Dermis microvascular lymphatic vessel endothelial cell (primary cell): ENCODE data around the gene TM7SF3. TPM values are rescaled to one million over a fixed set of nuclear protein-coding genes. Genes with fewer than 3 reads are reported as not detected.
"Not testable (repeated sequence)": the region's sequence is repeated elsewhere in the genome, so short reads cannot be mapped to it uniquely, and the experiment has no call there.

Source experiments
- DNase-seq, 2 donors: peaks; one replicate each; pipeline versions ENCODE4 v3.0.0 to v3.0.0-alpha.2; 2010; ENCODE audit warnings: low read depth in 2 of 2
- total RNA-seq: library from RNA; depleted of rRNA; stranded (reverse); fragments of >200 nt; gene quantifications from 2 replicates; pipeline ENCODE4 v1.2.1, GENCODE V29; 2014

Gene TM7SF3
- total RNA-seq, result 101 and 128 TPM in 2 replicates

GRCh38 chr12:27014085-27014858 lies at the start of gene TM7SF3:
Gene TM7SF3 (minus strand): TSS chr12:27014384. CDS start chr12:27014168, 216 bp downstream.
- peak; percentile 65 to 88 for DNase-seq

GRCh38 chr12:27063250-27063851 lies 49.2 kb upstream of the TM7SF3 start:
- DNase-seq, result no peak

GRCh38 chr12:27061317-27061716 lies 47.1 kb upstream of the TM7SF3 start:
- no peak for DNase-seq

GRCh38 chr12:27060740-27061139 lies 46.6 kb upstream of the TM7SF3 start:
- no peak for DNase-seq

- no peak for DNase-seq
Observed at GRCh38 chr12:27057543-27057942, 43.4 kb upstream of the TM7SF3 start.

GRCh38 chr12:27055966-27056365 lies 41.8 kb upstream of the TM7SF3 start:
- DNase-seq, result no peak

GRCh38 chr12:27052742-27053141 lies 38.6 kb upstream of the TM7SF3 start:
- DNase-seq, result no peak

- DNase-seq, result no peak
Observed at GRCh38 chr12:27052176-27052575, 38.0 kb upstream of the TM7SF3 start.

GRCh38 chr12:27048822-27049752 lies 34.9 kb upstream of the TM7SF3 start:
- peak; percentile 25 to 62 for DNase-seq

- DNase-seq, result not testable (repeated sequence)
Observed at GRCh38 chr12:27042018-27042417, 27.8 kb upstream of the TM7SF3 start.

GRCh38 chr12:27040637-27041036 lies 26.5 kb upstream of the TM7SF3 start:
- not testable (repeated sequence) for DNase-seq

GRCh38 chr12:27034607-27035293 lies 20.6 kb upstream of the TM7SF3 start:
- no peak for DNase-seq

GRCh38 chr12:27032679-27033078 lies 18.5 kb upstream of the TM7SF3 start:
- DNase-seq, result no peak

- DNase-seq, result no peak
Observed at GRCh38 chr12:27031531-27031930, 17.3 kb upstream of the TM7SF3 start.

- no peak for DNase-seq
Observed at GRCh38 chr12:27026257-27026656, 12.1 kb upstream of the TM7SF3 start.

- DNase-seq, result no peak
Observed at GRCh38 chr12:27025116-27025515, 10.9 kb upstream of the TM7SF3 start.

GRCh38 chr12:27024291-27024690 lies 10.1 kb upstream of the TM7SF3 start:
- DNase-seq, result no peak

GRCh38 chr12:27020761-27021160 lies 6.6 kb upstream of the TM7SF3 start:
- no peak for DNase-seq

- DNase-seq, result no peak
Observed at GRCh38 chr12:27018037-27018436, 3.9 kb upstream of the TM7SF3 start.

GRCh38 chr12:27017163-27017823 lies 3.1 kb upstream of the TM7SF3 start:
- not testable (repeated sequence) for DNase-seq

- peak in 1 of 2 donors; percentile 48 for DNase-seq
Observed at GRCh38 chr12:27015730-27016076, 1.5 kb upstream of the TM7SF3 start.
